HUES6 (cell line): Measurements from ENCODE around the gene EXT2.

Experiments used
- H3K27ac ChIP-seq: 2 replicates; pipeline ENCODE4 v1.7.0; 2013; ENCODE audit warnings: low read depth, mild to moderate bottlenecking, low read length, inconsistent platforms
- H3K27me3 ChIP-seq: 2 replicates; pipeline ENCODE4 v1.6.1; 2013; ENCODE audit warnings: low read length; ENCODE audit not compliant: control insufficient read depth, insufficient read depth
- H3K36me3 ChIP-seq: 2 replicates; pipeline ENCODE4 v1.6.1; 2013; ENCODE audit warnings: low read length; ENCODE audit not compliant: control insufficient read depth, insufficient read depth
- H3K4me1 ChIP-seq: 2 replicates; pipeline ENCODE4 v1.6.1; 2013; ENCODE audit warnings: low read length; ENCODE audit not compliant: control insufficient read depth, insufficient read depth
- H3K4me3 ChIP-seq: 2 replicates; pipeline ENCODE4 v1.5.1; 2013; ENCODE audit warnings: low read depth, low read length
- H3K9ac ChIP-seq: one replicate; pipeline ENCODE4 v1.6.1; 2013; ENCODE audit warnings: mild to moderate bottlenecking, low read length
- H3K9me3 ChIP-seq: 2 replicates; pipeline ENCODE4 v1.6.1; 2013; ENCODE audit warnings: low read depth, low read length; ENCODE audit not compliant: control insufficient read depth, insufficient read depth

The EXT2 gene

GRCh38 chr11:44145011-44145775 is 49.7 kb downstream of the EXT2 start:
- Histone ChIP-seq H3K27ac (no peak overlapping the region), H3K4me1 (no peaks in the 10 kb centered on the region), H3K4me3 (no peak overlapping the region), H3K27me3 (no peaks in the 10 kb centered on the region), H3K9ac (no peak overlapping the region), H3K9me3 (no peaks in the 10 kb centered on the region), H3K36me3 (peaks cover 5% of the 10 kb centered on the region; the same call in 1 of the 2 replicates)

- Histone ChIP-seq H3K27ac (no peak overlapping the region), H3K9me3 (peaks cover 7% of the 10 kb centered on the region), H3K4me1 (no peaks in the 10 kb centered on the region), H3K27me3 (no peaks in the 10 kb centered on the region), H3K36me3 (peaks cover 14% of the 10 kb centered on the region), H3K4me3 (no peak overlapping the region), H3K9ac (no peak overlapping the region)
Observed at GRCh38 chr11:44146931-44147330, 51.5 kb downstream of the EXT2 start.

- Histone ChIP-seq H3K36me3 (peaks cover 14% of the 10 kb centered on the region), H3K27me3 (no peaks in the 10 kb centered on the region), H3K9ac (no peak overlapping the region), H3K9me3 (peaks cover 7% of the 10 kb centered on the region), H3K4me1 (no peaks in the 10 kb centered on the region), H3K4me3 (no peak overlapping the region), H3K27ac (no peak overlapping the region)
Observed at GRCh38 chr11:44147751-44148150, 52.3 kb downstream of the EXT2 start.

- Histone ChIP-seq H3K4me3 (no peak overlapping the region), H3K27ac (no peak overlapping the region), H3K4me1 (no peaks in the 10 kb centered on the region), H3K9ac (no peak overlapping the region), H3K36me3 (peaks cover 9% of the 10 kb centered on the region), H3K27me3 (no peaks in the 10 kb centered on the region), H3K9me3 (peaks cover 7% of the 10 kb centered on the region)
Observed at GRCh38 chr11:44149651-44150050, 54.2 kb downstream of the EXT2 start.

- peaks cover 7% of the 10 kb centered on the region for H3K9me3 ChIP-seq
- no peaks in the 10 kb centered on the region for H3K4me1 ChIP-seq
- peaks cover 9% of the 10 kb centered on the region for H3K36me3 ChIP-seq
- H3K4me3 ChIP-seq = no peak overlapping the region
- H3K27ac ChIP-seq = no peak overlapping the region
- H3K27me3 ChIP-seq = no peaks in the 10 kb centered on the region
- H3K9ac ChIP-seq = no peak overlapping the region
Observed at GRCh38 chr11:44150401-44150800, 54.9 kb downstream of the EXT2 start.

- Histone ChIP-seq H3K36me3 (no peaks in the 10 kb centered on the region), H3K9me3 (no peaks in the 10 kb centered on the region; the same call in 1 of the 2 replicates), H3K4me1 (no peaks in the 10 kb centered on the region), H3K4me3 (no peak overlapping the region), H3K27ac (no peak overlapping the region), H3K27me3 (no peaks in the 10 kb centered on the region), H3K9ac (no peak overlapping the region)
Observed at GRCh38 chr11:44157019-44157418, 61.5 kb downstream of the EXT2 start.

GRCh38 chr11:44158384-44158783 is 62.9 kb downstream of the EXT2 start:
- Histone ChIP-seq H3K9ac (no peak overlapping the region), H3K36me3 (no peaks in the 10 kb centered on the region), H3K4me1 (no peaks in the 10 kb centered on the region), H3K9me3 (no peaks in the 10 kb centered on the region; the same call in 1 of the 2 replicates), H3K27me3 (no peaks in the 10 kb centered on the region), H3K27ac (no peak overlapping the region), H3K4me3 (no peak overlapping the region)

- Histone ChIP-seq H3K9me3 (no peaks in the 10 kb centered on the region), H3K27me3 (no peaks in the 10 kb centered on the region), H3K27ac (no peak overlapping the region), H3K4me1 (no peaks in the 10 kb centered on the region), H3K36me3 (no peaks in the 10 kb centered on the region), H3K9ac (no peak overlapping the region), H3K4me3 (no peak overlapping the region)
Observed at GRCh38 chr11:44159848-44160721, 64.6 kb downstream of the EXT2 start.

GRCh38 chr11:44162004-44162403 is 66.5 kb downstream of the EXT2 start:
- Histone ChIP-seq H3K9ac (no peak overlapping the region), H3K27ac (no peak overlapping the region), H3K36me3 (no peaks in the 10 kb centered on the region), H3K4me1 (no peaks in the 10 kb centered on the region), H3K4me3 (no peak overlapping the region), H3K9me3 (no peaks in the 10 kb centered on the region), H3K27me3 (no peaks in the 10 kb centered on the region)

GRCh38 chr11:44162662-44163061 is 67.2 kb downstream of the EXT2 start:
- Histone ChIP-seq H3K36me3 (no peaks in the 10 kb centered on the region), H3K27me3 (no peaks in the 10 kb centered on the region), H3K9ac (no peak overlapping the region), H3K4me1 (no peaks in the 10 kb centered on the region), H3K4me3 (no peak overlapping the region), H3K9me3 (no peaks in the 10 kb centered on the region), H3K27ac (no peak overlapping the region)

GRCh38 chr11:44165432-44165831 is 70.0 kb downstream of the EXT2 start:
- Histone ChIP-seq H3K27me3 (no peaks in the 10 kb centered on the region), H3K4me3 (no peak overlapping the region), H3K36me3 (no peaks in the 10 kb centered on the region), H3K4me1 (no peaks in the 10 kb centered on the region), H3K9ac (no peak overlapping the region), H3K27ac (no peak overlapping the region), H3K9me3 (no peaks in the 10 kb centered on the region)
